ENCODE data around the gene ANKS1B.

ANKS1B gene

DNA sequence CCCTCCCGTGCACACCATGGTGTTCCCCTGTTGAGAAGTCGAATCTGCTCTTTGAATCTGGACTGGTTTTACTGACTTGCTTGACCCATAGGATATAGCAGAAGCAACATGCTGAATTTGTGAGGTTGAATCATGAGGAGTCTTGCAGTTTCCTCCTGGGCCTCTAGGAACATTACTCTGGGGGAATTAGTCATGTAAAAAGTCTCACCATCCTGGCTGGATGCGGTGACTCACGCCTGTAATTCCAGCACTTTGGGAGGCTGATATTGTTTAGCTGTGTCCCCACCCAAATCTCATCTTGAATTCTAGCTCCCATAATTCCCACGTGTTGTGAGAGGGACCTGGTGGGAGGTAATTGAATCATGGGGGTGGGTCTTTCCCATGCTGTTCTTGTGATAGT, 1228.9 kb downstream of the ANKS1B start:
- peak; percentile 62 for DNase-seq (ENCODE audit: low spot score)

- DNase-seq (ENCODE audit: low spot score) = no peak
Observed at GRCh38 chr12:98754095-98754494, 1230.6 kb downstream of the ANKS1B start.

GRCh38 chr12:98752726-98753125, 1232.0 kb downstream of the ANKS1B start:
- no peak for DNase-seq (ENCODE audit: low spot score)

GRCh38 chr12:98751580-98752115, 1233.1 kb downstream of the ANKS1B start:
- DNase-seq (ENCODE audit: low spot score) = no peak

DNA sequence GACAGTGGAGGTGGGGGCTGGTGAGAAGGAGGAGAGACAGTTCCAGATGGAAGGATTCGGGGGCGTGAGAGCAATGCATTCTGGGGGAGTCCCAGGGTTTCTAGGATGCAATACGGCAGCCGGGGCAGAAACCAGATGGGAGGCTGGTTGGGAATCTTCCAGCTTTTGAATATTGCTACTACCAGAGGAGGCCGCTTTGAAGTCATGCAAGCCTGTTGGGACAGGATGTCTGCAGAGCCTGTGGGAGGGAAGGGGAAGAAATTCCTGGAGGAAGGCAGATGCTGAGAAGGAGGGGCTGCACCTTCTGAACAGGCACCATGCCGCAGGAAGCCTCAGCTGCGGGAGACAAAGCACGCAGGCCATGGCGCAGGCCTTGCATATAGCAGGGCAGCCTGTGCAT, 1234.2 kb downstream of the ANKS1B start:
- DNase-seq (ENCODE audit: low spot score) = no peak

DNA sequence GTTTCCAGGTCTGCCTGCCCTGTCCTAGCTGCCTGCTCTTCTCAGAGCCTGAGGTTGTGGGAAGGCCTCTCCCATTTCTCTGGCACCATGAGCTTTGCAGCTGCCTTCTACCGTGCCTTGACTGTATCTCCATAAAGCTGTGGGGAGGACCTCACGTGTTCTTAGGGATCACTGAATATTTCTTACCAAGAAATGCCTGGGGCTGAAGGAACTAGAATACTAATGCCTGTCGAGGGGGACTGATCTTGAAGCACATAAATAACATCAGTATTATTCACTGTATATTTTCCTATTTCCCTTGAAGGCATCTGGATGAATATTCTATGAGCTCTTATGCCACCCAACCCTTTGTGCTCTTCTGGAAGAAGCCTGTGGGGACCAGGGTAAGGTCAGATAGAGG, 1236.3 kb downstream of the ANKS1B start:
- no peak for DNase-seq (ENCODE audit: low spot score)

DNA sequence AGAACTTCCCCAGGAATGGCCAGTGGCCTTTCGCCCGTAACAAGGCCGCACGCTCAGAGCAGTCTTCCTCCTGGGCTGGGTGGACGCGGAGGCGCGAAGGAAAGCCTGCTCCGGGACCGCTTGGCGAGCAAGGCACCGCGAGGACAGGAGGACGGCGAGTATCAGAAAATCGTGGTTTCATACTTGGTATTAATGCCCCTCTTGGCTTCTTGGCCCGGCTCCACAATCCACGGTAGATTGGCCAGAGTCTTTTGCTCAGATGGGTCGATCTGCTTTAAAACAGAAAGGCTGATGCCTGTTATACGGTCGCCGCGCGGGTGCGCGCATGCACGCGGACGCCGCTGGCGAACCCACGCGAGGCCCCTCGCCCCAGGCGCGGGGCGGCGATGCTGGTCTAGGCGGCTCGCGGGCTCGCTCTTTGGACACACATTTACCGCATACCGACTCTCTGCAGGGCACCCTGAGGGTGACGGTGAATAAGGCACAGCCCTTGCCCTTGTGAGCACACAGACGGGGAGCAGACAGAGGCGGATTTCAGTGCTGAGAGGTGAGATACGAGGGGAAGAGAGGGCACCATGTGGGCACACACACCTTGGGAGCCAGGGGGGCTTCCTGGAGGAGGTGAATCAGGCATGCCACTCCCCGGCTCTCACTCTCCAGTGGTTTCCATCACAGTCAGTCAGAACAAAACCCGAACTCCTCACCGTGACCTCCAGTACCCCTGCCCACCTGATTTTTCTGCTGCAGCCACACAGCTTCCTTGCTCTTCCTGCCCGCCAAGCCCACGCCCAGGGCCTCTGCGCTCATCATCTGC, 1239.0 kb downstream of the ANKS1B start:
- peak; percentile 7 for DNase-seq (ENCODE audit: low spot score)

GRCh38 chr12:98744680-98745079, 1240.1 kb downstream of the ANKS1B start:
- no peak for DNase-seq (ENCODE audit: low spot score)

GRCh38 chr12:98743362-98743953, 1241.3 kb downstream of the ANKS1B start:
- peak; percentile 40 for DNase-seq (ENCODE audit: low spot score)

DNA sequence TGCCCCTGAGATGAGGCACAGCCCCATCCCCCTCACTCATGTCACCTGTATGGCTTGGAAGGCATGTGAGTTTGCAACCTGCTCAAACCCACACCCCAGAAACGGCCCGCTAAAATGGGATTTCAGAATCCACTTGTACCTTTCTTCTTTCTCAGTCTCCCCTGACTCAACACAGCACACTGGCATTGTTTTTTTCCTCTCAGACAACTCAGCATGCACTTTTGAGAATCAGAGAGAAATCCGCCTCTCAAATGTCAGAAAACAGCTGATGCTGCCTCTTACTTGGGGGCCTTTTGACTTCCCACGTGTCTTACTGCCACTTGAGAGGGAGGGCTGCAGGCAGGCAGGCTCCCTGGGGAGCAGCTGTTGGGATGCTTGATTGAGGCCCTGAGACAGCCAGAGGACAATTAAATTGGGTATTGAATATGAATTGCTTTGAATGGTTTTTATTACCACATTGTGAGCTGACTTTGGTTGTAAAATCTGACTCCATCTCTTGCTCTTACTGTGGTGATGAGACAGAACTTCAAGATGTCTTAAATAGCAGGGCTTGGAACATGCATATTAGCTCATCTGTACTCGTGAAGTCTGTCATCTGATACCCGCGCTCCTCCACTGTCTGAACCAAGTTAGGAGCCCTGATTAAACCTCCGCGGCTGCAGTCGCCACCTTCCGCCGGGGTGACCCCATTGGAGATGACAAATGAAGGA, 1243.0 kb downstream of the ANKS1B start:
- DNase-seq (ENCODE audit: low spot score) = no peak

DNA sequence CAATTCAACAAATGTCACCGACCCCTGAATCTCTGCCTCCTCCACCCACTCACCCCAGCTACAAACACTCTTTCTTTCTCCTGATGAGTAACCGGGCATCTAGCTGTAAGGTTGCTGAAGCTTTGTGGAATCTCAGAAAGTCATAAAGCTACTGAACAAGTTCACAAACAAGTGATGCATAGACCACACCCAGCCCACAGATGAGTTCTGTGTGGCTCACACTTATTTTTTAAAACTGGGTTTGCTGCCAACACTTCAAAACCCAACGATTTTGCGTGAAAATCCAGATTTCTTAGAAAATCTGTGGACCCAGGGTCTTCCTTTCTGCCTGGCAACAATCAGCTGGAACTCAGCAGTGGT, 1243.6 kb downstream of the ANKS1B start:
- no peak for DNase-seq (ENCODE audit: low spot score)

- DNase-seq (ENCODE audit: low spot score) = no peak
Observed at GRCh38 chr12:98740751-98741150, 1244.0 kb downstream of the ANKS1B start.

DNA sequence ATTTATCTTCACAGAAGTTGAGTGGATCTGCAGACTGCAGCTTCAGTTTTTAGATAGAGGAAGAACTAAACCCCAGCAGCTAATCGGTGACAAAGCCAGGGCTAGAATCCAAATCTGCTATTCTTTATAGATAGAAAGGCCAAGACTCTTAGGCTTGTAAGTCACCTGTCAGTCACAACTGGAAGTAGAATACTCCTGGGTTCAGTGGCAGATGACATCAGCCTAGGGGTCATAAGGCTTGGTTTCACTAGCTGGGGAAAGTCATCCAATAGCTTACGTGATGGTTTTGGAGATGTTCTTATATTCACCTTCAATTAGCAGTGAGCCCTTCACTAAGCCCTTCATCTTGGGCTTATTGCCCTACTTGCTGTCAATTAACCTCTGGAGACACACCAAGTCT, 1246.2 kb downstream of the ANKS1B start:
- DNase-seq (ENCODE audit: low spot score) = no peak

GRCh38 chr12:98738002-98738401, 1246.7 kb downstream of the ANKS1B start:
- DNase-seq (ENCODE audit: low spot score) = peak; percentile 23

- no peak for DNase-seq (ENCODE audit: low spot score)
Observed at GRCh38 chr12:98737322-98737712, 1247.4 kb downstream of the ANKS1B start.

- DNase-seq (ENCODE audit: low spot score) = no peak
Observed at GRCh38 chr12:98736352-98737321, 1248.1 kb downstream of the ANKS1B start.

- DNase-seq (ENCODE audit: low spot score) = no peak
Observed at GRCh38 chr12:98735821-98736220, 1248.9 kb downstream of the ANKS1B start.

DNA sequence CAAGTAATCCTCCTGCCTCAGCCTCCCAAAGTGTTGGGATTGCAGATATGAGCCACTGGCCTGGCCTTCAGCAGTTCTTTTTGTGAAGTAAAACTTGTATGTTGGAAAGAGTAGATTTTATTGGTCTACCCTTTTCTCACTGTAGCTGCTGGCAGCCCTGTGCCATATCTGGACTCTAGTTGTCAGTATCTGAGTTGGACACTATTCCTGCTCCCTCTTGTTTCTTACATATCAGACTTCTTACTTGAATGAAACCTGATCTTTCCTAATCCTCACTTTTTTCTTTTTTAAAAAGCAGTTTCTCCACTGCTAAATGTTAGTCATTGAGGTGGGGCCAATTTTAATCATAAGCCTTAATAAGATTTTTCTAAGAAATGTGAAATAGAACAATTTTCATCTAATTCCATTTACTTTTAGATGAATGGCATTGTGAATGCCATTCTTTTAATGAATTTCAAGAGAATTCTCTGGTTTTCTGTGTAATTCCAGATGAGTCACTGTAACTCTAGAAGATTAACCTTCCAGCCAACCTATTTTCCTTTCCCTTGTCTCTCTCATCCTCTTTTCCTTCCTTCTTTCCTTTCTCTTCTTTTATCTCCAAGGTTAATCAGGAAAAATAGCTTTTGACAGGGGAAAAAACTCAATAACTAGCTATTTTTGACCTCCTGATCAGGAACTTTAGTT, 1250.9 kb downstream of the ANKS1B start:
- no peak for DNase-seq (ENCODE audit: low spot score)

- no peak for DNase-seq (ENCODE audit: low spot score)
Observed at GRCh38 chr12:98730412-98730811, 1254.3 kb downstream of the ANKS1B start.

GRCh38 chr12:98727196-98727595, 1257.5 kb downstream of the ANKS1B start:
- no peak for DNase-seq (ENCODE audit: low spot score)
